H1 (cell line): Measurements from ENCODE around the gene SPCS1. TPM values are rescaled to one million over a fixed set of nuclear protein-coding genes. Genes with fewer than 3 reads are reported as not detected.

Source experiments
- CTCF ChIA-PET: fragments of 300-600 bp; sonication (Branson Sonifier 250); formaldehyde crosslinking; loops from one replicate; lab custom pipeline; 2021; ENCODE audit not compliant: partially characterized antibody; lab: Charles Lee
- POLR2A ChIA-PET: fragments of 300-600 bp; sonication (Branson Sonifier 250); formaldehyde crosslinking; loops from one replicate; lab custom pipeline; 2021; ENCODE audit warnings: inconsistent platforms; ENCODE audit not compliant: partially characterized antibody; lab: Charles Lee
- DNase-seq, 2 experiments: peaks; one replicate each; pipeline versions ENCODE4 v3.0.0 to v3.0.0-alpha.2; 2010 to 2022; ENCODE audit warnings: low spot score in 2 of 2, low read depth in 1 of 2, mixed read lengths in 1 of 2
- FAIRE-seq: peaks from 2 replicates; lab custom pipeline; 2011; peaks lifted over from hg19 to GRCh38; lab: Jason Lieb, UNC
- H2AFZ ChIP-seq: 2 replicates; pipeline ENCODE4 v1.8.1; 2012; ENCODE audit warnings: low read length, inconsistent platforms
- H2AK5ac ChIP-seq: 2 replicates; pipeline ENCODE4 v1.6.1; 2013; ENCODE audit warnings: low read depth, low read length
- H2BK120ac ChIP-seq: replicated peaks from 2 replicates; pipeline ENCODE3; 2013; ENCODE audit warnings: low read depth, low read length, inconsistent platforms
- H2BK12ac ChIP-seq: 2 replicates; pipeline ENCODE4 v1.6.1; 2013; ENCODE audit warnings: low read depth, low read length
- H2BK15ac ChIP-seq: 2 replicates; pipeline ENCODE4 v1.6.1; 2013; ENCODE audit warnings: low read length
- H2BK20ac ChIP-seq: 2 replicates; pipeline ENCODE4 v1.6.1; 2013; ENCODE audit warnings: low read length
- H2BK5ac ChIP-seq: 2 replicates; pipeline ENCODE4 v1.6.1; 2013; ENCODE audit warnings: low read depth, low read length
- H3K14ac ChIP-seq: 2 replicates; pipeline ENCODE4 v1.6.1; 2013; ENCODE audit warnings: inconsistent platforms; ENCODE audit not compliant: insufficient read length
- H3K18ac ChIP-seq: 2 replicates; pipeline ENCODE4 v1.6.1; 2013; ENCODE audit warnings: low read length; ENCODE audit errors: extremely low read depth
- H3K23ac ChIP-seq: 2 replicates; pipeline ENCODE4 v1.6.1; 2013; ENCODE audit warnings: inconsistent platforms; ENCODE audit not compliant: insufficient read length
- H3K23me2 ChIP-seq: 2 replicates; pipeline ENCODE4 v1.6.1; 2013; ENCODE audit warnings: low read depth, low read length
- H3K27ac ChIP-seq: 2 replicates; pipeline ENCODE4 v1.6.1; 2011; ENCODE audit warnings: low read depth, low read length, inconsistent platforms
- H3K27me3 ChIP-seq, 4 experiments: replicated peaks in 1 of 4; 1 replicate in 1 of 4; 2 replicates in 3 of 4; pipeline versions ENCODE4 v1.6.1 to v1.8.1; 2011 to 2013; ENCODE audit warnings: low read length in 3 of 4, mild to moderate bottlenecking in 3 of 4, inconsistent platforms in 2 of 4, mixed read lengths in 2 of 4, moderate library complexity in 1 of 4; ENCODE audit not compliant: control insufficient read depth in 3 of 4, insufficient read depth in 3 of 4; ENCODE audit errors: extremely low read depth in 1 of 4
- H3K36me3 ChIP-seq, 4 experiments: 2 replicates each; pipeline versions ENCODE4 v1.6.1 to v1.8.1; 2011 to 2013; ENCODE audit warnings: mild to moderate bottlenecking in 4 of 4, low read length in 3 of 4, moderate library complexity in 2 of 4, control low read depth in 1 of 4, inconsistent platforms in 1 of 4; ENCODE audit not compliant: insufficient read depth in 4 of 4, control insufficient read depth in 2 of 4
- H3K4ac ChIP-seq: replicated peaks from 2 replicates; pipeline ENCODE3; 2013; ENCODE audit warnings: low read length, low read depth, mixed read lengths, inconsistent platforms; ENCODE audit not compliant: insufficient read length
- H3K4me1 ChIP-seq, 4 experiments: replicated peaks in 1 of 4; 1 replicate in 1 of 4; 2 replicates in 3 of 4; pipeline versions ENCODE4 v1.6.1 to v1.8.1; 2011 to 2013; ENCODE audit warnings: low read length in 3 of 4, inconsistent platforms in 2 of 4, mixed read lengths in 1 of 4; ENCODE audit not compliant: insufficient read depth in 4 of 4, control insufficient read depth in 3 of 4
- H3K4me2 ChIP-seq, 2 experiments: 2 replicates each; pipeline versions ENCODE4 v1.6.1 to v1.8.1; 2011 to 2013; ENCODE audit warnings: low read depth in 2 of 2, low read length in 2 of 2, control low read depth in 1 of 2, inconsistent platforms in 1 of 2, mild to moderate bottlenecking in 1 of 2; ENCODE audit not compliant: insufficient read depth in 1 of 2
- H3K4me3 ChIP-seq, 4 experiments: fragments of 200-600, 300-600 bp in 1 of 4; sonication (generic), shearing (Covaris generic), sonication (Bioruptor Twin) in 1 of 4; 2 replicates each; pipeline versions ENCODE4 v1.5.1 to v1.8.1; 2011 to 2016; ENCODE audit warnings: low read length in 4 of 4, low read depth in 3 of 4, control low read depth in 2 of 4, inconsistent platforms in 2 of 4, mild to moderate bottlenecking in 2 of 4, mixed read lengths in 1 of 4, moderate library complexity in 1 of 4; ENCODE audit not compliant: insufficient read depth in 2 of 4; ENCODE audit errors: extremely low read depth in 1 of 4
- H3K56ac ChIP-seq: replicated peaks from 2 replicates; pipeline ENCODE3; 2013; ENCODE audit warnings: low read depth, mild to moderate bottlenecking, mixed read lengths, low read length, inconsistent platforms; ENCODE audit not compliant: insufficient read length
- H3K79me1 ChIP-seq: 2 replicates; pipeline ENCODE4 v1.6.1; 2013; ENCODE audit warnings: low read depth, low read length, control low read depth
- H3K79me2 ChIP-seq, 2 experiments: 2 replicates each; pipeline versions ENCODE4 v1.6.1 to v1.8.1; 2012 to 2013; ENCODE audit warnings: low read length in 2 of 2, mild to moderate bottlenecking in 2 of 2, inconsistent platforms in 1 of 2; ENCODE audit not compliant: insufficient read depth in 2 of 2, control insufficient read depth in 1 of 2
- H3K9ac ChIP-seq, 4 experiments: replicated peaks in 1 of 4; 1 replicate in 1 of 4; 2 replicates in 3 of 4; pipeline versions ENCODE4 v1.6.1 to v1.8.1; 2011 to 2013; ENCODE audit warnings: low read depth in 3 of 4, low read length in 3 of 4, control low read depth in 2 of 4, mild to moderate bottlenecking in 2 of 4, moderate library complexity in 2 of 4, inconsistent platforms in 1 of 4; ENCODE audit errors: extremely low read depth in 1 of 4
- H3K9me3 ChIP-seq, 2 experiments: 2 replicates each; pipeline versions ENCODE4 v1.6.1 to v1.8.1; 2012 to 2013; ENCODE audit warnings: mild to moderate bottlenecking in 2 of 2, moderate library complexity in 2 of 2, control low read depth in 1 of 2, inconsistent platforms in 1 of 2, low read depth in 1 of 2, low read length in 1 of 2, mixed read lengths in 1 of 2; ENCODE audit not compliant: insufficient read depth in 2 of 2
- H4K20me1 ChIP-seq, 2 experiments: replicated peaks in 1 of 2; 2 replicates each; pipeline versions ENCODE3 to v1.8.1; 2011 to 2013; ENCODE audit warnings: inconsistent platforms in 2 of 2, low read length in 2 of 2, mild to moderate bottlenecking in 1 of 2; ENCODE audit not compliant: insufficient read depth in 2 of 2, control insufficient read depth in 1 of 2
- H4K5ac ChIP-seq: 2 replicates; pipeline ENCODE4 v1.6.1; 2013; ENCODE audit warnings: low read length, low read depth, mixed read lengths, inconsistent platforms; ENCODE audit not compliant: insufficient read length
- H4K8ac ChIP-seq: 2 replicates; pipeline ENCODE4 v1.8.0; 2013; ENCODE audit warnings: mild to moderate bottlenecking, moderate library complexity, low read length, inconsistent platforms; ENCODE audit not compliant: insufficient read depth; ENCODE audit errors: extremely low read depth
- H4K91ac ChIP-seq: replicated peaks from 2 replicates; pipeline ENCODE3; 2013; ENCODE audit warnings: low read length, mixed read lengths, inconsistent platforms; ENCODE audit not compliant: insufficient read length
- BRCA1 ChIP-seq: IDR thresholded peaks from 2 replicates; pipeline ENCODE4 v1.6.1; 2012; ENCODE audit warnings: low read depth, low read length, improper control_type of control experiment
- EZH2 ChIP-seq: fragments of 200-600 bp; sonication (generic); IDR thresholded peaks from 2 replicates; pipeline ENCODE4 v1.7.1; 2012; ENCODE audit warnings: low read depth, mild to moderate bottlenecking, moderate library complexity, low read length, inconsistent platforms; ENCODE audit not compliant: severe bottlenecking
- GTF2F1 ChIP-seq: IDR thresholded peaks from 2 replicates; pipeline ENCODE4 v1.6.1; 2012; ENCODE audit warnings: low read depth, low read length, improper control_type of control experiment, borderline replicate concordance
- KDM4A ChIP-seq: IDR thresholded peaks from one replicate; pipeline ENCODE4 v1.7.1; 2012; ENCODE audit warnings: low read depth, mild to moderate bottlenecking, moderate library complexity, low read length, inconsistent platforms; ENCODE audit not compliant: severe bottlenecking
- YY1 ChIP-seq: IDR thresholded peaks from 2 replicates; pipeline ENCODE4 v1.6.1; 2011; ENCODE audit warnings: low read depth, mild to moderate bottlenecking, low read length
- WGBS, 2 experiments: shearing (Covaris generic) in 1 of 2; methylation state at CpG; one replicate each; pipeline versions ENCODE4 v1.1.6 to v1.1.7; 2013 to 2015; ENCODE audit warnings: low lambda C conversion rate in 2 of 2, mixed read lengths in 2 of 2, inconsistent platforms in 1 of 2, low coverage in 1 of 2, missing lambda C conversion rate in 1 of 2; ENCODE audit not compliant: insufficient replicate concordance in 2 of 2, insufficient coverage in 1 of 2, insufficient read length in 1 of 2; ENCODE audit errors: extremely low coverage in 1 of 2, missing lambda C conversion rate in 1 of 2; 5-methylcytosine and 5-hydroxymethylcytosine counted together
- polyA plus RNA-seq, 7 experiments: library from polyadenylated mRNA; depleted of rRNA in 3 of 7; stranded (reverse) in 5 of 7; unstranded in 2 of 7; fragments of >200 nt in 5 of 7; fragments of 200-250 nt in 2 of 7; gene quantifications; 1 replicate in 5 of 7; 2 replicates in 1 of 7; 4 replicates in 1 of 7; pipeline versions ENCODE4 v1.2.1 to v1.2.3, GENCODE V29; 2011 to 2013; ENCODE audit warnings: missing spikeins in 2 of 7, mixed read lengths in 2 of 7
- total RNA-seq: library from RNA; stranded (reverse); fragmentation: NEBNext Ultra II Directional; extraction: Animal tissue kit (Norgen Biotek cat#: 25700); gene quantifications from 2 replicates; pipeline ENCODE4 v1.2.1, GENCODE V29; 2021

The SPCS1 gene
- total and polyA plus RNA-seq, 2 of the 8 experiments (the other 6 are each of a cell fraction or from before 2014, with no cell fraction given): 104 to 191 TPM

DNA sequence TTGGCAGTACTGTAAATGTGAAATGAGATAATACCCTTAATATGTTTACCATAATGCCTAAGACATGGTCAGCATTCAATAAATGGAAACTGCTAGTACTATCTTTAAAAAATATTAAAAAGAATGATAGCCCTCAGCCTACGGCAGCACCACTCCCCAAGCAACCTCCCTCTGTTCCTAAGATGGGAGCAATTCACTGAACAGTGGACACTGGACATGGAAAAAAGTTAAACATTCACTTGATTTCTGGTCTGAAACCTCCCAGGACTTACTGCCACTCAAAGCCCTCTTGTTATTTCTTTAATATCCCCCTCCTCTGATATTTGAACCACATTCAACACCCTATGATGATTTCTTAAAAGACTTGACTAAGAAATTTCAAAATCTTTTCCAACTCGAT, 37.8 kb downstream of the SPCS1 start:
- CTCF ChIA-PET: interaction anchor here (0.8 to 1.3 kb wide), 6 partner anchors 22 to 142 kb away, joined by 3 to 4 read pairs (median 3); partner anchors contain the start of gene ITIH3

More for the DNA sequence above, 37.8 kb downstream of the SPCS1 start:
- no peaks in the 10 kb centered on the region for H3K23me2 ChIP-seq
- peaks cover 0 to 4% of the 10 kb centered on the region in 2 experiments for H4K20me1 ChIP-seq
- H3K27ac ChIP-seq: no peak overlapping the region
- no peak overlapping the region for H2BK12ac ChIP-seq
- no peak overlapping the region for H2BK5ac ChIP-seq
- POLR2A ChIA-PET: no interaction called here
- H3K27me3 ChIP-seq: no peaks in the 10 kb centered on the region
- H3K4me3 ChIP-seq: no peak overlapping the region
- no peak overlapping the region for H3K4ac ChIP-seq
- no peaks in the 10 kb centered on the region for H3K79me2 ChIP-seq
- H4K5ac ChIP-seq: no peak overlapping the region
- no peaks in the 10 kb centered on the region for H3K4me1 ChIP-seq
- H3K79me1 ChIP-seq: no peaks in the 10 kb centered on the region
- H3K14ac ChIP-seq: no peak overlapping the region
- no peak overlapping the region for H2BK20ac ChIP-seq
- no peak overlapping the region for H3K56ac ChIP-seq
- H3K9me3 ChIP-seq: no peaks in the 10 kb centered on the region
- no peak overlapping the region for H2AFZ ChIP-seq
- no peak overlapping the region for H3K23ac ChIP-seq
- TF ChIP-seq GTF2F1 (no peak), YY1 (no peak), KDM4A (no peak), EZH2 (no peak), BRCA1 (no peak)
- H2BK120ac ChIP-seq: no peak overlapping the region
- WGBS, 2 experiments: 88% methylated on average over 2 of the region's 2 CpGs; no CpG with 5 or more reads in 1 of the 2 experiments
- FAIRE-seq (no peak), DNase-seq (no peak)
- no peak overlapping the region for H4K91ac ChIP-seq
- no peak overlapping the region for H3K9ac ChIP-seq
- no peak overlapping the region for H2BK15ac ChIP-seq
- H3K18ac ChIP-seq: no peak overlapping the region
- H3K4me2 ChIP-seq: no peak overlapping the region
- H2AK5ac ChIP-seq: no peak overlapping the region
- peaks cover 10 to 64% (median 48%) of the 10 kb centered on the region in 4 experiments; a peak in 7 of 8 replicates for H3K36me3 ChIP-seq
- H4K8ac ChIP-seq: no peak overlapping the region
